Stomach (tissue), 4 donors: Measurements from ENCODE around the gene HMX1.

Experiments
- EP300 ChIP-seq: sonication (generic); formaldehyde crosslinking; IDR thresholded peaks from one replicate; pipeline ENCODE4 v1.6.1; 2017; ENCODE audit warnings: antibody characterized with exemption
- POLR2A ChIP-seq, 4 donors: fragments of 450-650 bp; IDR thresholded peaks; one replicate each; pipeline ENCODE4 v1.6.1; 2016; ENCODE audit warnings: antibody characterized with exemption in 4 of 4, control low read depth in 2 of 4, mild to moderate bottlenecking in 1 of 4, moderate library complexity in 1 of 4
- POLR2AphosphoS5 ChIP-seq, 3 donors: sonication (generic); formaldehyde crosslinking; IDR thresholded peaks; one replicate each; pipeline ENCODE4 v1.6.1; 2016; ENCODE audit warnings: antibody characterized with exemption in 3 of 3
- TF ChIP-seq, protein P1 (sequence below), 7 experiments: fragments of 450-650 bp in 4 of 7; fragments of 200-600 bp in 3 of 7; sonication (generic) in 3 of 7; IDR thresholded peaks; one replicate each; pipeline ENCODE4 v1.5.1; 2016 to 2019; ENCODE audit warnings: antibody characterized with exemption in 7 of 7, control low read depth in 2 of 7, mild to moderate bottlenecking in 1 of 7

DNA sequence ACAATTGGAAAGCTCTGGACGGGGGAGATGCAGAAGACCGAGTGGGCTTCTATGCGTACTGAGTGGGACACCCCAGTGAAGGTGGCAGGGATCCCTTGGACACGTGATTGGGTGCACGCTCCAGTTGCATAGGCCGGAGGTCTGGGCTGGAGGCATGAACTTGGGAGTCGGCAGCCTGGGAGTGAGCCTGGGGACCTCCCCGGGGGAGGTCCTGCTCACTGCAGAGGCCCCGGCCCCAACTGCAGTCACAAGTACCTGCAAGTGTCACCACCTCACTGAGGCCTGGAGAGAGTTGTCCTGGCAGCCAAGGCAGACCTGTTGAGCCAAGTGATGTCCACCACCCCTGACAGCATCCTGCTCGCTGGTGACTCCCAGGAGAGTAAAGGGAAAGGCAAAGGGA is 49.3 kb upstream of the HMX1 start:
- TF ChIP-seq, protein P1, sequence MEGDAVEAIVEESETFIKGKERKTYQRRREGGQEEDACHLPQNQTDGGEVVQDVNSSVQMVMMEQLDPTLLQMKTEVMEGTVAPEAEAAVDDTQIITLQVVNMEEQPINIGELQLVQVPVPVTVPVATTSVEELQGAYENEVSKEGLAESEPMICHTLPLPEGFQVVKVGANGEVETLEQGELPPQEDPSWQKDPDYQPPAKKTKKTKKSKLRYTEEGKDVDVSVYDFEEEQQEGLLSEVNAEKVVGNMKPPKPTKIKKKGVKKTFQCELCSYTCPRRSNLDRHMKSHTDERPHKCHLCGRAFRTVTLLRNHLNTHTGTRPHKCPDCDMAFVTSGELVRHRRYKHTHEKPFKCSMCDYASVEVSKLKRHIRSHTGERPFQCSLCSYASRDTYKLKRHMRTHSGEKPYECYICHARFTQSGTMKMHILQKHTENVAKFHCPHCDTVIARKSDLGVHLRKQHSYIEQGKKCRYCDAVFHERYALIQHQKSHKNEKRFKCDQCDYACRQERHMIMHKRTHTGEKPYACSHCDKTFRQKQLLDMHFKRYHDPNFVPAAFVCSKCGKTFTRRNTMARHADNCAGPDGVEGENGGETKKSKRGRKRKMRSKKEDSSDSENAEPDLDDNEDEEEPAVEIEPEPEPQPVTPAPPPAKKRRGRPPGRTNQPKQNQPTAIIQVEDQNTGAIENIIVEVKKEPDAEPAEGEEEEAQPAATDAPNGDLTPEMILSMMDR (IDR thresholded peaks at IDR 0.05): no peak
- TF ChIP-seq POLR2A (IDR thresholded peaks at IDR 0.05): no peak
- no peak for TF ChIP-seq POLR2AphosphoS5 (IDR thresholded peaks at IDR 0.05)
- TF ChIP-seq EP300: no peak
